Chondrocyte (in vitro differentiated cells): ENCODE data around the gene DYNC2LI1. TPM values are rescaled to one million over a fixed set of nuclear protein-coding genes. Genes with fewer than 3 reads are reported as not detected.

ENCODE experiments used
- DNase-seq: peaks from one replicate; pipeline ENCODE4 v3.0.0; 2021; ENCODE audit warnings: mixed read lengths, low spot score
- H3K27ac Mint-ChIP-seq: one replicate; pipeline ENCODE4 v1.8.0; 2021; ENCODE audit warnings: mild to moderate bottlenecking, moderate library complexity, mixed read lengths; ENCODE audit not compliant: unreplicated experiment
- H3K27me3 Mint-ChIP-seq: 2 replicates; pipeline ENCODE4 v1.8.0; 2021; ENCODE audit warnings: low read depth, mixed read lengths
- H3K36me3 Mint-ChIP-seq: 2 replicates; pipeline ENCODE4 v1.8.0; 2021; ENCODE audit warnings: low read depth, mixed read lengths
- H3K4me1 Mint-ChIP-seq: 2 replicates; pipeline ENCODE4 v1.8.0; 2021; ENCODE audit warnings: low read depth, mild to moderate bottlenecking, mixed read lengths
- H3K4me3 Mint-ChIP-seq: one replicate; pipeline ENCODE4 v1.8.0; 2021; ENCODE audit warnings: mild to moderate bottlenecking, moderate library complexity, mixed read lengths; ENCODE audit not compliant: unreplicated experiment
- H3K9me3 Mint-ChIP-seq: 2 replicates; pipeline ENCODE4 v1.8.0; 2021; ENCODE audit warnings: low read depth, mixed read lengths
- total RNA-seq: library from RNA; stranded (reverse); gene quantifications from 3 replicates; pipeline ENCODE4 v1.2.1, GENCODE V29; 2021
- TF ChIP-seq, protein P1 (sequence below): fragments of 200-600 bp; sonication (generic); IDR thresholded peaks from 2 replicates; pipeline ENCODE4 v1.5.0; 2021; ENCODE audit warnings: antibody characterized with exemption, mild to moderate bottlenecking, moderate library complexity

Gene DYNC2LI1
- total RNA-seq, 1 donor from 2014 or later, result 10.8 TPM

DNA sequence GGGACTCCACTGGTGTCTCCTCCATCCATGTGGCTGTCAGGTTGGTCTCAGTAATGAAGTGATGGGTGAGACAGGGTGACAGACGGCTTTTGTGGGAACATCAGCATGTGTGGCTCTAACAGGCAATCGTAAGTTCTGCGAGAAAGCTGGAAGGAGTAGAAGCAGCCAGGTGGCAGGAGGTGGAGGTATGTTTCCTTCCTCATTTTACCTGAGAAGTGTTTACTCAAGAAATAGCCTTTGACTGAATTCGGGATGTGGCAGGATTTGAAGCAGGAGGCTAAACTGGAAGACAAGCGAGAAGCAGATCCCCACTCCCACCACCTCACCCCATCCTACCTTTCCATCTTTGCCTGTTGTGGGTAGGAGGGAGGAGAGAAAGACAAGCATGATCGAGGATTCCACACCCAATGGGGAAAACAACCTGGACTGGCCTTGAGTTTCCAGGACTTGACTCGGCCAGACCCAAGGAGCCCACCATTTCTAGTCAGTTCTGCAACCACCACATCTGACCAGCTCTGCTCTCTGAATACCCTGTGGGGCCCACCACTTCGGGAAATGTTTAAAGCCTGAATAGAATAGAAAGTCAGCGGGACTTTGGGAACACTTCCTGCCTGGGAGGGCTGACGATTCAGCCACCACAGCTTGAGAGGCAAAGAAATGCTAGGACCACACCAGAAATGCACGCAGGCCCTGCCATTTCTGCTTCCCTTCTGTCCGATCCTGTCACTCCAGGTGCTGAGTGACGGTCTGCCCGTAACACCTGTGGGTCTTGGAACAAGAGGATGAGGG, 66.1 kb downstream of the DYNC2LI1 start:
- H3K36me3 Mint-ChIP-seq, result no peaks in the 10 kb centered on the region
- no peak overlapping the region for H3K27ac Mint-ChIP-seq

DNA sequence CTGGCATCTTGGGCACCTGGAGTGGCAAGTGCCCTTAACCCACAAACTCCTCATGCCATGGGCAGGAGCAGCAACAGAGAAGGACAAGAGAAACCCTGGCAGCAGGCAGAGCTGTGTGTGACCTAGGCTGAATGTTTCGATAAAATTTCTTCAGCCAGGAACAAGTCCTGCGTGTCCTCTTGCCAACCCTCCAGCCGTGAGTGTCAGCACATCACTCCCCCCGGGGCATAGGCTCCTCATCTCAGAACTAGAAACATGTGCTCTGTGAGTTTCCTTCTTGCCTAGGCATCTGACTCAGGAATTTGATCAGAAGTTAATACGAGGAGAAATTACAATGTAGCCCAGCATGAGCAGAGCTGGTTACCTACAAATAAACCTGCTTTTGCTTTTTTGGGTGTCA, 67.1 kb downstream of the DYNC2LI1 start:
- DNase-seq, result no peak
- H3K4me3 Mint-ChIP-seq, result no peak overlapping the region

More for the DNA sequence above, 66.1 kb downstream of the DYNC2LI1 start:
- H3K27me3 Mint-ChIP-seq, result no peaks in the 10 kb centered on the region
- no peaks in the 10 kb centered on the region for H3K4me1 Mint-ChIP-seq
- DNase-seq, result no peak
- TF ChIP-seq, protein P1, sequence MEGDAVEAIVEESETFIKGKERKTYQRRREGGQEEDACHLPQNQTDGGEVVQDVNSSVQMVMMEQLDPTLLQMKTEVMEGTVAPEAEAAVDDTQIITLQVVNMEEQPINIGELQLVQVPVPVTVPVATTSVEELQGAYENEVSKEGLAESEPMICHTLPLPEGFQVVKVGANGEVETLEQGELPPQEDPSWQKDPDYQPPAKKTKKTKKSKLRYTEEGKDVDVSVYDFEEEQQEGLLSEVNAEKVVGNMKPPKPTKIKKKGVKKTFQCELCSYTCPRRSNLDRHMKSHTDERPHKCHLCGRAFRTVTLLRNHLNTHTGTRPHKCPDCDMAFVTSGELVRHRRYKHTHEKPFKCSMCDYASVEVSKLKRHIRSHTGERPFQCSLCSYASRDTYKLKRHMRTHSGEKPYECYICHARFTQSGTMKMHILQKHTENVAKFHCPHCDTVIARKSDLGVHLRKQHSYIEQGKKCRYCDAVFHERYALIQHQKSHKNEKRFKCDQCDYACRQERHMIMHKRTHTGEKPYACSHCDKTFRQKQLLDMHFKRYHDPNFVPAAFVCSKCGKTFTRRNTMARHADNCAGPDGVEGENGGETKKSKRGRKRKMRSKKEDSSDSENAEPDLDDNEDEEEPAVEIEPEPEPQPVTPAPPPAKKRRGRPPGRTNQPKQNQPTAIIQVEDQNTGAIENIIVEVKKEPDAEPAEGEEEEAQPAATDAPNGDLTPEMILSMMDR, result no peak
- no peaks in the 10 kb centered on the region for H3K9me3 Mint-ChIP-seq
- no peak overlapping the region for H3K4me3 Mint-ChIP-seq

DNA sequence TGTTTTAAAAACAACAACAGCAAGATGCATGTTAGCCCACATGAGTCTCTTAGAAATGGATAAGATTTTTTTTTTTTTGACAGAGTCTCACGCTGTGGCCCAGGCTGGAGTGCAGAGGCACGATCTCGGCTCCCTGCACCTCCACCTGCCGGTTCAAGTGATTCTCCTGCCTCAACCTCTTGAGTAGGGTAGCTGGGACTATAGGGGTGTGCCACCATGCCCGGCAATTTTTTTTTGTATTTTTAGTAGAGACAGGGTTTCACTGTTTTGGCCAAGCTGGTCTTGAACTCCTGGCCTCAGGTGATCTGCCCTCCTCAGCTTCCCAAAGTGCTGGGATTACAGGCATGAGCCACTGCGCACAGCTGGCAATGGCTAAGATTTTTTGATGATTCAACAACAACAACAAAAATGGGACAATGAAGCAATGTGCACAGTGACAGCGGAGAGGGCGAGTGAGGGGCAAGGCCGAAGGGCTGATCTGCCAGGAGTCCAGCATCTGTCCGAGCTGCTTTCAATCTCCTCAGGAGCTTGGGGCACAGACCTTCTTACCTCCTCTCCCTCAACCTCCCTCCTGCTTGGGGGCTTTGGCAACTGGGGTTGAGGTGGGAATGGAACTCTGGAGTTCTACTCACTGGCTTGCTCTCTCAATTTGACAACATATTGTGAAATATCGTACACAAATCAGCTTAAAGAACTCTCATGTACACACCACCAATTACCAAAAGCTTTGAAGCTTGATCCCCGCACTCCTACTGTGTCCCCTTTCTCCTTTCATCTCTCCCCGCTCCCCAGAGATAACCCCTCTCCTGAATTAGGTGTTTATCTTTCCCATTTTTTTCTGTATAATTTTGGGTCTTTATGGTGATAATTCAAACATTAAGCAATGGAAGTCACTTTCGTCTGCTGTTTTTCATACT, 68.4 kb downstream of the DYNC2LI1 start:
- Mint-ChIP-seq H3K9me3 (no peaks in the 10 kb centered on the region), H3K4me3 (no peak overlapping the region), H3K27ac (no peak overlapping the region), H3K4me1 (no peaks in the 10 kb centered on the region), H3K36me3 (no peaks in the 10 kb centered on the region), H3K27me3 (peaks cover 10% of the 10 kb centered on the region)
- TF ChIP-seq, protein P1, result no peak
- DNase-seq, result no peak

More for the DNA sequence above, 67.1 kb downstream of the DYNC2LI1 start:
- no peaks in the 10 kb centered on the region for H3K36me3 Mint-ChIP-seq
- TF ChIP-seq, protein P1, result no peak
- no peaks in the 10 kb centered on the region for H3K4me1 Mint-ChIP-seq
- no peaks in the 10 kb centered on the region for H3K27me3 Mint-ChIP-seq
- H3K9me3 Mint-ChIP-seq, result no peaks in the 10 kb centered on the region
- no peak overlapping the region for H3K27ac Mint-ChIP-seq

DNA sequence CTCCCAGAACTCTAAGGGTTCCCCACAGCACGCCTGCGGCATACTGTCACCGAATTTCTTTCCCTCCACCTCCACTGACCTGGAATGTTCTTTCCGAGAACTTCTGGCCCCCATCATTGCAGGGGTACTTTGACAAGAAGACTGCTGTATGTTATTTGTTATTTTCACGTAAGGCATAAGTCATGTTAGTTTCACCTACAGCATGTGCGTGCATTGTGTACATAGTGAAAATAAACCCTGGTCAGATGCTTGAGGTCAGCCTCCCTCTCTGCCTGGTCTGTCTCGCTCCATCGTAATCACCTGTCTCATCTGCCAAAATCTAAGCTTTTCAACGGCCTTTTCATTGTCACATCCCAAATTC, 69.0 kb downstream of the DYNC2LI1 start:
- no peak overlapping the region for H3K27ac Mint-ChIP-seq
- peaks cover 11% of the 10 kb centered on the region for H3K27me3 Mint-ChIP-seq
- H3K4me1 Mint-ChIP-seq, result no peaks in the 10 kb centered on the region
- no peaks in the 10 kb centered on the region for H3K9me3 Mint-ChIP-seq
- DNase-seq, result no peak
- TF ChIP-seq, protein P1, result no peak
- no peaks in the 10 kb centered on the region for H3K36me3 Mint-ChIP-seq
- no peak overlapping the region for H3K4me3 Mint-ChIP-seq

DNA sequence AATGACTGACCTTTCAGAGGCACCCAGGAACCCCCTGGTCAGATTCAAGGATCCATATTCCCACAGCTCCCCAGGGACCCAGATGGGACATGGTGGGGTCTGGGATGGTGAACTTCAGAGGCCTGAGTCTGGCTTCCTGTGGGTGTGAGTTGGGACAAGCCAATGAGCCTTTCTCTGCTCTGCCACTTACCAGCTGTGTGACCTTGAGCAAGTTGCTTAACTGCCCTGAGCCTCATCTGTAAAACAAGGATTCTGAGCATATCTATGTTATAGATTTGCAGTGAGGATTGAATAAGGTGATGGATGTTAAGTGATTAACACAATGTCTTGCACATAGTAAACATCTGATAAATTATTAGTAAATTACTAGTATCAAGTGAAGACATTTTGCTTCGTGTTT, 71.3 kb downstream of the DYNC2LI1 start:
- H3K4me3 Mint-ChIP-seq, result no peak overlapping the region
- H3K9me3 Mint-ChIP-seq, result no peaks in the 10 kb centered on the region
- H3K36me3 Mint-ChIP-seq, result no peaks in the 10 kb centered on the region
- H3K4me1 Mint-ChIP-seq, result no peaks in the 10 kb centered on the region
- TF ChIP-seq, protein P1, result no peak
- no peak overlapping the region for H3K27ac Mint-ChIP-seq
- DNase-seq, result no peak
- peaks cover 11% of the 10 kb centered on the region for H3K27me3 Mint-ChIP-seq
